Esophagus muscularis mucosa (tissue), 4 donors: Measurements from ENCODE around the gene LRMDA. TPM values are rescaled to one million over a fixed set of nuclear protein-coding genes. Genes with fewer than 3 reads are reported as not detected.

Experiments
- DNase-seq: peaks from one replicate; pipeline ENCODE4 v3.0.0-alpha.2; 2017; ENCODE audit errors: extremely low spot score
- H3K27ac ChIP-seq, 4 donors: fragments of 200-600 bp; sonication (generic); replicated peaks in 1 of 4; 1 replicate in 3 of 4; 2 replicates in 1 of 4; pipeline ENCODE4 v1.5.1; 2016 to 2019; ENCODE audit warnings: mild to moderate bottlenecking in 1 of 4
- H3K27me3 ChIP-seq, 4 donors: fragments of 200-600 bp; sonication (generic); one replicate each; pipeline versions ENCODE4 v1.5.1 to v1.6.0; 2016 to 2019
- H3K36me3 ChIP-seq, 4 donors: fragments of 200-600 bp; sonication (generic); one replicate each; pipeline ENCODE4 v1.5.1; 2016 to 2019
- H3K4me1 ChIP-seq, 4 donors: fragments of 200-600 bp; sonication (generic); one replicate each; pipeline ENCODE4 v1.5.1; 2016 to 2019
- H3K4me3 ChIP-seq, 4 donors: fragments of 200-600 bp; sonication (generic); 1 replicate in 2 of 4; 2 replicates in 2 of 4; pipeline ENCODE4 v1.5.1; 2016 to 2019; ENCODE audit warnings: mild to moderate bottlenecking in 4 of 4, moderate library complexity in 1 of 4
- H3K9me3 ChIP-seq, 4 donors: fragments of 200-600 bp; sonication (generic); 1 replicate in 3 of 4; 2 replicates in 1 of 4; pipeline ENCODE4 v1.5.1; 2016 to 2019
- EP300 ChIP-seq: sonication (generic); formaldehyde crosslinking; IDR thresholded peaks from one replicate; pipeline ENCODE4 v1.6.1; 2017; ENCODE audit warnings: antibody characterized with exemption
- POLR2A ChIP-seq: fragments of 450-650 bp; IDR thresholded peaks from one replicate; pipeline ENCODE4 v1.6.1; 2017; ENCODE audit warnings: antibody characterized with exemption, moderate library complexity, mild to moderate bottlenecking, low read depth
- POLR2AphosphoS5 ChIP-seq, 2 donors: sonication (generic); formaldehyde crosslinking; IDR thresholded peaks; one replicate each; pipeline ENCODE4 v1.6.1; 2017; ENCODE audit warnings: antibody characterized with exemption in 2 of 2
- WGBS: methylation state at CpG from one replicate; pipeline ENCODE4 v1.1.5; 2018; 5-methylcytosine and 5-hydroxymethylcytosine counted together
- intact Hi-C: fragments of 100-400 bp; cut with DNase I; formaldehyde crosslinking; loops from one replicate; pipeline ENCODE4 v1.15.1; 2023
- total RNA-seq, 4 donors: library from RNA; depleted of rRNA; stranded (reverse); fragments of >200 nt; gene quantifications; one replicate each; pipeline versions ENCODE4 v1.1.0 to v1.2.1, GENCODE V29; 2016
- TF ChIP-seq, protein P1 (sequence below), 3 experiments: fragments of 200-600 bp in 2 of 3; fragments of 450-650 bp in 1 of 3; sonication (generic) in 2 of 3; IDR thresholded peaks; one replicate each; pipeline ENCODE4 v1.5.1; 2017 to 2019; ENCODE audit warnings: antibody characterized with exemption in 3 of 3, mild to moderate bottlenecking in 2 of 3, moderate library complexity in 1 of 3

Gene LRMDA
- total RNA-seq, 4 donors from 2014 or later: 14.3 to 34.9 (median 26.5) TPM

DNA sequence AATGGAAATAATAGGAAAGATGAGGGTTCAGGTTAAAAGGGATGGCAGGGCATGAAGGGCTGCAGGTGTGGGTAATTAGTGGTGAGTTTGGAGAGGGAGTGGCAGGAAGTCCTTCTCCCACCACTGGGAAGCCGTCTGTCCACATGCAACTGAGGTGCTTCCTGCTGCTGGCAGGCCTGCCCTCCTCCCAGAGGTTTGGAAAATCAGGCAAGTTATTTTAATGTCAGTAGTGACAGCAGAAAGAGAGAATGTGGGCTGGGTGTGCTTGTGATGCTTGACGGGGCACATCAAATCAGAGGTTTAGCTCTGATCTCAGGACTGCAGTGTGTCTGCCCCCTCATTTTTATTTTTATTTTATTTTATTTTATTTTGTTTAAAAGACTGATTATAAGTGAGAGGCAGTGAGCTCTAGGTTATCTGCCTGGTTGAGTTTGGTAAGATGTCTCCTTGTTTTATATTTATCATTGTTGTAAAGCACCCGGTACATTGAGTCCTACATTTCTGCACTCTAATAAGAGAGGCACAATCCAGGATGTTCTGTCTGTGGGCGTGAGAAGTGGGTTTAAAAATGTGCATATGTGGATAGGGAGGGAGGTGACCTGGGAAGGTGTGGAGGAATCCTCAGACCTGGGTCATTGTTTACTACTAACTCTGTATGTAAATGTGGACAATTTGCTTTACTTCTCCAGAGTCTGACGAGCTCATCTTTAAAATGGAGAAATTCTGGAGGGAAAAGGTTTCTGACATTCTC is 504.4 kb downstream of the LRMDA start:
- intact Hi-C loops: no loop called here
- TF ChIP-seq POLR2AphosphoS5 (IDR thresholded peaks at IDR 0.05) (no peak), EP300 (no peak), POLR2A (no peak)
- TF ChIP-seq, protein P1, sequence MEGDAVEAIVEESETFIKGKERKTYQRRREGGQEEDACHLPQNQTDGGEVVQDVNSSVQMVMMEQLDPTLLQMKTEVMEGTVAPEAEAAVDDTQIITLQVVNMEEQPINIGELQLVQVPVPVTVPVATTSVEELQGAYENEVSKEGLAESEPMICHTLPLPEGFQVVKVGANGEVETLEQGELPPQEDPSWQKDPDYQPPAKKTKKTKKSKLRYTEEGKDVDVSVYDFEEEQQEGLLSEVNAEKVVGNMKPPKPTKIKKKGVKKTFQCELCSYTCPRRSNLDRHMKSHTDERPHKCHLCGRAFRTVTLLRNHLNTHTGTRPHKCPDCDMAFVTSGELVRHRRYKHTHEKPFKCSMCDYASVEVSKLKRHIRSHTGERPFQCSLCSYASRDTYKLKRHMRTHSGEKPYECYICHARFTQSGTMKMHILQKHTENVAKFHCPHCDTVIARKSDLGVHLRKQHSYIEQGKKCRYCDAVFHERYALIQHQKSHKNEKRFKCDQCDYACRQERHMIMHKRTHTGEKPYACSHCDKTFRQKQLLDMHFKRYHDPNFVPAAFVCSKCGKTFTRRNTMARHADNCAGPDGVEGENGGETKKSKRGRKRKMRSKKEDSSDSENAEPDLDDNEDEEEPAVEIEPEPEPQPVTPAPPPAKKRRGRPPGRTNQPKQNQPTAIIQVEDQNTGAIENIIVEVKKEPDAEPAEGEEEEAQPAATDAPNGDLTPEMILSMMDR (IDR thresholded peaks at IDR 0.05): no peak
- no peaks in the 10 kb centered on the region for H3K4me1 ChIP-seq

DNA sequence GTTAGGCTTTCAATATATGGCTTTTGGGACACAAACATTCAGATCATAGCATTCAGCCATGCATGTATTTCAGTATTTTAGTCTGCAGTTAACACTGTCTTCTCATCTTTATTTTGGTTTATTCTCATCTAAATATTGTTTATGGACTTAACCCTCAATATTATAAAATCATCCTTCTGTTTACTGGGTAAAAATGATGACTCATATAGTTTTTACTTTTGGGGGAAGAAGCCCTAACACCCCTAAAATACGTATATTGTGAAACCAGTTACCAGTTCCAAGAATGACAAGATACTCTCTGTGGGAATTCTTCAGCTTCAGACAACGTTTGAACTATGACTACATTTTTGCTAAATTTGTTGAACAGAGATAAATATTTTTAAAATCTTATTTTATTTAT is 505.4 kb downstream of the LRMDA start:
- H3K4me3 ChIP-seq: no peak overlapping the region
- intact Hi-C loops: no loop called here

More for the DNA sequence above, 504.4 kb downstream of the LRMDA start:
- 90% methylated on average over 5 of the region's 5 CpGs for WGBS
- no peak overlapping the region for H3K4me3 ChIP-seq
- H3K36me3 ChIP-seq: no peaks in the 10 kb centered on the region
- no peak overlapping the region for H3K27ac ChIP-seq
- no peak for DNase-seq
- H3K27me3 ChIP-seq: no peaks in the 10 kb centered on the region
- H3K9me3 ChIP-seq: no peaks in the 10 kb centered on the region

DNA sequence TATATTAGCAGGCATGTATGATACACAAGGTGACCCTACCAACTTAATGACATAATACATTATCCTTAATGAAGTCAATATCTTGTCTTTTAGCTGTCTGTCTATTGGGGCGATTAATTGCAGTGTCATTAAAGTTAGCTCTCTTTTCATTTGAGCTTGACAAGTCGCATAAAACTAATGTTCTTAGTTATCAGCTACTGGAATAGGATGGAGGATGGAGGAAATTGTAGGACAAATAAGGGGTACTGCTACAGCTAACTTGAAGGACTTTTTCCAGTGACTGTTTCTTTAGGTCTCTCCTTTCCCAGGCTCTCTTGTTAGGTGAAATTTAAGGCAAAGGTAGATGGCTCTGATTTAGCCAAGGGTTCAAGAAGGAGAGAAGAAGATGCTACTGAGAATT is 506.4 kb downstream of the LRMDA start:
- no peaks in the 10 kb centered on the region for H3K9me3 ChIP-seq
- H3K4me1 ChIP-seq: no peaks in the 10 kb centered on the region
- H3K4me3 ChIP-seq: no peak overlapping the region
- H3K27me3 ChIP-seq: no peaks in the 10 kb centered on the region
- intact Hi-C loops: no loop called here
- no peak overlapping the region for H3K27ac ChIP-seq
- no peak for DNase-seq
- TF ChIP-seq, protein P1 (IDR thresholded peaks at IDR 0.05): no peak
- TF ChIP-seq POLR2AphosphoS5 (IDR thresholded peaks at IDR 0.05): no peak
- TF ChIP-seq EP300: no peak
- no peak for TF ChIP-seq POLR2A
- WGBS: 98% methylated on average over 2 of the region's 2 CpGs
- no peaks in the 10 kb centered on the region for H3K36me3 ChIP-seq

More for the DNA sequence above, 505.4 kb downstream of the LRMDA start:
- H3K4me1 ChIP-seq: no peaks in the 10 kb centered on the region
- H3K27ac ChIP-seq: no peak overlapping the region
- 64% methylated on average over 2 of the region's 2 CpGs for WGBS
- DNase-seq: no peak
- TF ChIP-seq POLR2A (no peak), POLR2AphosphoS5 (IDR thresholded peaks at IDR 0.05) (no peak), EP300 (no peak)
- TF ChIP-seq, protein P1 (IDR thresholded peaks at IDR 0.05): no peak
- no peaks in the 10 kb centered on the region for H3K9me3 ChIP-seq
- H3K36me3 ChIP-seq: no peaks in the 10 kb centered on the region
- H3K27me3 ChIP-seq: no peaks in the 10 kb centered on the region

DNA sequence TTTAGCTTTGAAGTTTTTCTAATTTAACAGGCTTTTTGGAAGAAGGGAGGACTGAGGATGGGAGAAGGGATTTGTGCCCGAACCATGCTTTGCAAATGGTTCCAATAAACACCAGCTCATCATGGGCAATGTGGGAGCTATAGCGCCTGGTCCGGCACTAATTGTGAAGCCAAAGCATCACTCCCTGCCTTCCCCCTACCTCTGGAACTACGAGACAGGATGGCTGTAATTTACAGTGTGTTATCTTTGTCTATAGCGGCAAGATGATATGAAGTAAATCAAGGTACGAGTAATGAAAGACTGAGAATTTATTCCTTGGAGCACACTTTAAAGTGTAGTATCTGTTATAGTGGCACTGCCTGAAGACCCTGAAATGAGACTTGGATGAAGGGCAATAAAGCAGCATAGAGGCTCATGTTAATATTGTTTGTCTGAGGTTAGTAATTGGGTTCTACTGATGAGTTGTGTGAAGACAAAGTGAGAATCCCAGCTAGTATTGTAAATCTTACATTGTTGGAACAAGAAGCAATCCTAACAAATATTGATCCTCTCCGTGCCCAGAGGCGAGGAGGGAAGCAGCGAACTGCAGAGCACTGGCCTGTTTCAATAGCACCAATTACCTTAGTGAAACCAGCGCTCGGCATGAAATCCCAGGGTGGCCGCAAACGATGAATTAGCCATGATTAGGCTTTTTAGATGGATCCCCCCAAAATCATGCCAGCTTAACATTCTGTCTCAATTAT is 507.1 kb downstream of the LRMDA start:
- Histone ChIP-seq H3K4me3 (no peak overlapping the region), H3K4me1 (no peaks in the 10 kb centered on the region), H3K27ac (no peak overlapping the region), H3K27me3 (no peaks in the 10 kb centered on the region), H3K9me3 (no peaks in the 10 kb centered on the region), H3K36me3 (no peaks in the 10 kb centered on the region)
- no peak for TF ChIP-seq POLR2AphosphoS5 (IDR thresholded peaks at IDR 0.05)
- TF ChIP-seq EP300: no peak
- TF ChIP-seq, protein P1 (IDR thresholded peaks at IDR 0.05): no peak
- no peak for TF ChIP-seq POLR2A
- no peak for DNase-seq
- WGBS: 95% methylated on average over 13 of the region's 13 CpGs
- intact Hi-C loops: no loop called here
